ENCODE data around the gene EDAR. TPM values are rescaled to one million over a fixed set of nuclear protein-coding genes. Genes with fewer than 3 reads are reported as not detected.

EDAR gene
- total RNA-seq, 4 donors from 2014 or later: 0.72 to 7.1 (median 4.2) TPM

DNA sequence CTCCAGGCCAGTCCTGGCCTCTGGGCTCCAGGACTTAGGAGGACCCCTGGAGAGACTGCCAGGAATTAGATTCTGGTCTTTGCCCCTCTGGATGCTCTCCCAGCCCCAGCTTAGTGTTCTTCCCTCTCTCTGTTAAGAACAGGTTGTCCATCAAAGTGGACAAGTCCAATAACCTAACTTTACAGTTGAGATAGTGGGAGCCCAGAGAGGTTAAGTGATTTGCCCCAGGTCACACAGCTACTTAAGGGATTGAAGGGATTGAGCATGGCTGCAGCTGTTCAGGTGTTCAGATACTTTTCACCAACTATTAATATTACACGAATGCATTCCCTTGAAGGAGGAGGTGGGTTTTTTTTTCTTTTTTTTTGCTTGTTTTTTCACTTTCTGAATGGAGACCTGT lies 57.6 kb downstream of the EDAR start:
- WGBS, 2 donors: 89 to 92% methylated on average over 1 of the region's 1 CpG
- TF ChIP-seq, protein P1, sequence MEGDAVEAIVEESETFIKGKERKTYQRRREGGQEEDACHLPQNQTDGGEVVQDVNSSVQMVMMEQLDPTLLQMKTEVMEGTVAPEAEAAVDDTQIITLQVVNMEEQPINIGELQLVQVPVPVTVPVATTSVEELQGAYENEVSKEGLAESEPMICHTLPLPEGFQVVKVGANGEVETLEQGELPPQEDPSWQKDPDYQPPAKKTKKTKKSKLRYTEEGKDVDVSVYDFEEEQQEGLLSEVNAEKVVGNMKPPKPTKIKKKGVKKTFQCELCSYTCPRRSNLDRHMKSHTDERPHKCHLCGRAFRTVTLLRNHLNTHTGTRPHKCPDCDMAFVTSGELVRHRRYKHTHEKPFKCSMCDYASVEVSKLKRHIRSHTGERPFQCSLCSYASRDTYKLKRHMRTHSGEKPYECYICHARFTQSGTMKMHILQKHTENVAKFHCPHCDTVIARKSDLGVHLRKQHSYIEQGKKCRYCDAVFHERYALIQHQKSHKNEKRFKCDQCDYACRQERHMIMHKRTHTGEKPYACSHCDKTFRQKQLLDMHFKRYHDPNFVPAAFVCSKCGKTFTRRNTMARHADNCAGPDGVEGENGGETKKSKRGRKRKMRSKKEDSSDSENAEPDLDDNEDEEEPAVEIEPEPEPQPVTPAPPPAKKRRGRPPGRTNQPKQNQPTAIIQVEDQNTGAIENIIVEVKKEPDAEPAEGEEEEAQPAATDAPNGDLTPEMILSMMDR (IDR thresholded peaks at IDR 0.05): no peak
- TF ChIP-seq POLR2A (IDR thresholded peaks at IDR 0.05): no peak
- intact Hi-C loops (cut with DNase I; ENCODE audit: low total_unique reads): no loop called here
- no peak overlapping the region for H3K4me3 ChIP-seq (ENCODE audit: low read depth, poor library complexity, severe bottlenecking)
- no peak for DNase-seq (ENCODE audit: low spot score in 2 of 2)

DNA sequence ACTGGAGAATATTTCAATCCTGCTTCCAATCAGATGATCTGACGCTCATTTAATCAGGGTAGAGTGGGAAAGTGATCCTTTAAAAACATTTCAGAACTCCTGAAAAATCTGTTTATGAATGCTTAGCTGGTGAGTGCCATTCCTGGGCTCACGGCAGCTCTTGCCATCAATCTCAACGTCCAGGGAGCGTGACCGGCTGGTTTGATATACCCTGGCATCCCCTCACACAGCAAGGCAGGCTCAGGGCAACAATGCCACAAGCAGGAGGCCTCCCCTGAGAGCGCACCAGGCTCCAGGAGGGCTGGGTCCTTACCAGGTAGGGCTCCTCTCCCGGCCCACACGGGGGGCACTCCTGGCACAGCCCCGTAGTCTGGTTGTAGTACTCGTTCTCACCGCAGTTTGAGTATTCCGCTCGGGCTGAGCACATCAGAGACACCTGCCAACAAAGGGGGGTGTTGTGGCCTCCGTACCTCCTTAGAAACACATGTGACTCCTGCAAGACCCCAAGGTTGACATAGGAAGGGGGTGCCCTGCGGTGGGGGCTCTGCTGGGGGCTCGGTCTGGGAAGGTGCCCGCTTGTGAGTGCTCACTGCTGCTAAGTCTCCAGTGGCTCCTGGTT lies 59.1 kb downstream of the EDAR start:
- TF ChIP-seq POLR2A (IDR thresholded peaks at IDR 0.05): no peak
- TF ChIP-seq, protein P1 (IDR thresholded peaks at IDR 0.05): no peak
- no peak overlapping the region for H3K4me3 ChIP-seq (ENCODE audit: low read depth, poor library complexity, severe bottlenecking)
- WGBS, 2 donors: 89 to 95% methylated on average over 9 to 17 of the region's 17 CpGs
- no peak for DNase-seq (ENCODE audit: low spot score in 2 of 2)
- intact Hi-C loops (cut with DNase I; ENCODE audit: low total_unique reads): no loop called here

DNA sequence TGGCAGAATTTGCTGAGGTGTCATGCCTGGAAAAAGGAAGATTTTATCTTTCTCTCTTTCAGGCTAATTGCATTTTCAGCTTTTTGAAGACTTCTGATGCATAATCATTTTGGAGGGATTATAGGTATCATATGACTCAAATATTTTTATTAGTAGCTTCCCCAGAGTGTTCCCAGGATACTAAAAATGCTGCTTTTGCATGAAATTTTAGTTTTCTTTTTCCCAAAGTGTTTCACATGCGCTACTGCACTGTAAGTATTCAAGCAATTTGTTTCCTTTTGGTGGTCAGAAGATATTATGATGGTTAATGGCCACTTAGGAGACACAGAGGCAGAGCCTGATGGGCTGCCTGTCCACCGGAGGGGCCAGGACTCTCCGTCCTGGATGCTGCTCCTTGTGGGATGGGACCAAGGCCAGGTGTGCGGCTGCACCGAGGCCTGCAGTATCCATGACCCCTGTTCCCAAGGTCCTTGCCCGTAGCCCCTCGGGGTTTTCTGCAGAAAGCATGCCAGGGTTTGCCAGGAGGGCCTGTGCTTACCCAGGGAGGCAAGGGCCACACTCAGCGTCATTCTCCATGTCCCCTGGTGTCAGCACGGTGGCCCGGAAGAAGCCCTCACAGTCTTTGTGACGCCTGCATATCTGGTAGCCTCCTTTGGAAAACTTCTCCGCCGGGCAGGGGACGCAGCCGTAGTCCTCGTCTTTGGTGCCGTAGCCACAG lies 60.2 kb downstream of the EDAR start:
- H3K4me3 ChIP-seq (ENCODE audit: low read depth, poor library complexity, severe bottlenecking): no peak overlapping the region
- intact Hi-C loops (cut with DNase I; ENCODE audit: low total_unique reads): no loop called here
- TF ChIP-seq, protein P1 (IDR thresholded peaks at IDR 0.05): no peak
- TF ChIP-seq POLR2A (IDR thresholded peaks at IDR 0.05): no peak
- 89 to 92% methylated on average over 17 of the region's 17 CpGs for whole genome bisulfite sequencing, 2 donors
- no peak for DNase-seq (ENCODE audit: low spot score in 2 of 2)

DNA sequence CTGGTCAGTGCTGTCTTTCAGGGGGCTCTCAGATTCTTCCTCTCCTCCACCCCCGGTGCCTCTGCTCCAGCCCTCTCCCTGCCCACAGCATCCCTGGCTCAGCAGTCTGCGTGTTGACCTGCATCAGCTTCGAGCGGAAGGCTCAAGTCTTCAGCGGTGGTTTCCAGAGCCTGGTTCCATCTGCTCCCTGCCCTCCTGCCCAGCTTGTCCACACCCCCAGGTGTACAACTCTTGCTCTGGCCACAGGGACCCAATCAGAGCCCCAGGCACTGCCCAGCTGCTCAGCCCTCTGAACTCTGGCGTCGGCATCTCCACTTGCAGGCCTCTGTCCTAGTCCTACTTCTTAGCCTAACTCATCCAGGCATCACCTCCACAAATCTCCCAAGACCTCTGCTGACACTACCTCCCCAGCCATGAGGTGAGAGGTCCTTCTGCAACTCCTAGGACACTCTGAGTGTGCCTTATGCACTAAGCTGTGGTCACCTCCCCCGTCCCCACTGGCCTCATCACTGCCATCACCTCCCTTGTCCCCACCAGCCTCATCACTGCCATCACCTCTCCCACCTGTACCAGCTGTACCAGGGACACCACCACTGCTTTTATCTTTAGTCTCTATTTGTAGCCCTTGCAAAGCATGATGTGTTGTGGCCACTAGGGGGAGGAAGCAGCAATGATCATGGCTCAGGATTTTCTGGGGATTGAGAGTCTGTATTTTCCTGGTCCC lies 60.9 kb downstream of the EDAR start:
- H3K4me3 ChIP-seq (ENCODE audit: low read depth, poor library complexity, severe bottlenecking): no peak overlapping the region
- TF ChIP-seq, protein P1 (IDR thresholded peaks at IDR 0.05): no peak
- no peak for TF ChIP-seq POLR2A (IDR thresholded peaks at IDR 0.05)
- intact Hi-C loops (cut with DNase I; ENCODE audit: low total_unique reads): no loop called here
- no peak for DNase-seq (ENCODE audit: low spot score in 2 of 2)
- 82 to 87% methylated on average over 8 of the region's 8 CpGs for WGBS, 2 donors

DNA sequence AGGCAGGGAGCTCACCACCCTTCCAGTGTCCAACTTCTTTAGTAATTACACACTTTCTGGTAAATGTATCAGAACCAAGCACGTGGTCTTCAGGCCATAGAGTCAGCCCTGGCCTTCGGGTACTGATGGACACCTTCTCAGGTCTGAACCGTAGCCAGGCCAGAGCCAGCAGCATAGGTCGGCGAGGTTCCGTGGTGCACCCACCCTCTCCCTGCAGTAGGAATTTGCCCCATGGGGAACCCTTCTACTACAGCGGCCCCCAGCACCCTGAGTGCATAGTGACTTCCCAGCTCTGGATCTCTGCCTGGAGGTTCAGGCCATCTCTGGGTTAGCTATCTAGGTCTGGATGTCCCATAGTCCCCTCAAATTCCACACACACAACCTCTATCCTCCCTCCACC lies 61.6 kb downstream of the EDAR start:
- DNase-seq (ENCODE audit: low spot score in 2 of 2): no peak
- no peak overlapping the region for H3K4me3 ChIP-seq (ENCODE audit: low read depth, poor library complexity, severe bottlenecking)
- TF ChIP-seq, protein P1 (IDR thresholded peaks at IDR 0.05): no peak
- no peak for TF ChIP-seq POLR2A (IDR thresholded peaks at IDR 0.05)
- intact Hi-C loops (cut with DNase I; ENCODE audit: low total_unique reads): no loop called here
- 79 to 92% methylated on average over 7 of the region's 7 CpGs for WGBS, 2 donors
